GM12801 (cell line): ENCODE measurements around the gene BIRC5.
A peak's percentile ranks its signal among the peaks of the same experiment; 100 is the strongest.

ENCODE experiments used
- CTCF ChIP-seq: IDR thresholded peaks from one replicate; pipeline ENCODE4 v1.5.1; 2011; ENCODE audit warnings: control low read depth; ENCODE audit not compliant: insufficient read length; ENCODE audit errors: extremely low read depth

Gene BIRC5

GRCh38 chr17:78172249-78173051, 41.6 kb upstream of the BIRC5 start:
- no peak for TF ChIP-seq CTCF

GRCh38 chr17:78173097-78173715, 40.8 kb upstream of the BIRC5 start:
- no peak for TF ChIP-seq CTCF

GRCh38 chr17:78174346-78174869, 39.6 kb upstream of the BIRC5 start:
- no peak for TF ChIP-seq CTCF

GRCh38 chr17:78174870-78175642, 39.0 kb upstream of the BIRC5 start:
- TF ChIP-seq CTCF, result no peak

GRCh38 chr17:78175643-78175981, 38.4 kb upstream of the BIRC5 start:
- no peak for TF ChIP-seq CTCF

GRCh38 chr17:78176548-78177025, 37.5 kb upstream of the BIRC5 start:
- peak; percentile 29 for TF ChIP-seq CTCF

- TF ChIP-seq CTCF, result no peak
Observed at GRCh38 chr17:78179372-78179771, 34.7 kb upstream of the BIRC5 start.
